ENCODE results near the gene APOL2.

GRCh38 chr22:36234213-36234612 lies 5.1 kb downstream of the APOL2 start:
- TF ChIP-seq, protein P1, sequence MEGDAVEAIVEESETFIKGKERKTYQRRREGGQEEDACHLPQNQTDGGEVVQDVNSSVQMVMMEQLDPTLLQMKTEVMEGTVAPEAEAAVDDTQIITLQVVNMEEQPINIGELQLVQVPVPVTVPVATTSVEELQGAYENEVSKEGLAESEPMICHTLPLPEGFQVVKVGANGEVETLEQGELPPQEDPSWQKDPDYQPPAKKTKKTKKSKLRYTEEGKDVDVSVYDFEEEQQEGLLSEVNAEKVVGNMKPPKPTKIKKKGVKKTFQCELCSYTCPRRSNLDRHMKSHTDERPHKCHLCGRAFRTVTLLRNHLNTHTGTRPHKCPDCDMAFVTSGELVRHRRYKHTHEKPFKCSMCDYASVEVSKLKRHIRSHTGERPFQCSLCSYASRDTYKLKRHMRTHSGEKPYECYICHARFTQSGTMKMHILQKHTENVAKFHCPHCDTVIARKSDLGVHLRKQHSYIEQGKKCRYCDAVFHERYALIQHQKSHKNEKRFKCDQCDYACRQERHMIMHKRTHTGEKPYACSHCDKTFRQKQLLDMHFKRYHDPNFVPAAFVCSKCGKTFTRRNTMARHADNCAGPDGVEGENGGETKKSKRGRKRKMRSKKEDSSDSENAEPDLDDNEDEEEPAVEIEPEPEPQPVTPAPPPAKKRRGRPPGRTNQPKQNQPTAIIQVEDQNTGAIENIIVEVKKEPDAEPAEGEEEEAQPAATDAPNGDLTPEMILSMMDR (conservative IDR thresholded peaks at IDR 0.05 in 1 of 2, IDR thresholded peaks at IDR 0.05 in 1 of 2; ENCODE audit: extremely low read depth in 1 of 2, insufficient read depth in 1 of 2, low read depth in 1 of 2, low read length in 2 of 2), result no peak
- no peak for TF ChIP-seq EZH2 (IDR thresholded peaks at IDR 0.05; ENCODE audit: borderline replicate concordance, low read length)

Data from mammary epithelial cell (primary cell).